Measurements from ENCODE around the gene LGI2.

The LGI2 gene

DNA sequence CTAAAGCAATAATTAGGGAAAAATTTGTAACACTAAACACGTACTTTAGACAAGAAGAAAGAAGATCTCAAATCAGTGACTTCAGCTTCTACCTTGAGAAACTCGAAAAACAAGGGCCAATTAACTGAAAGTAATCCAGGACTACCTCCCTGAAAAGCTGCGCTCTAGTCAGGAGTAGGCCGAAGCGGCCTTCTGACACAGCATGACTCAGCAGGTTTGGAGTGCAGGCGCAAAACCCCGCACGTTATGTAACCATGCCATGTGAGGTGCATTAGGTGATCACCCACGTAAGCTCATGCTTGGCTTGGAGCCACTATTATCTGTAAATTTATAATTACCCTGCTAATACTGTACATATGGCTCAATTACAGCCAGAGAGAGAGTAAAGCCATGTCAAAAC is 65.1 kb downstream of the LGI2 start:
- no peak for DNase-seq

- no peak for DNase-seq
These were observed 67.5 kb downstream of the LGI2 start for GRCh38 chr4:24963277-24963676.

DNA sequence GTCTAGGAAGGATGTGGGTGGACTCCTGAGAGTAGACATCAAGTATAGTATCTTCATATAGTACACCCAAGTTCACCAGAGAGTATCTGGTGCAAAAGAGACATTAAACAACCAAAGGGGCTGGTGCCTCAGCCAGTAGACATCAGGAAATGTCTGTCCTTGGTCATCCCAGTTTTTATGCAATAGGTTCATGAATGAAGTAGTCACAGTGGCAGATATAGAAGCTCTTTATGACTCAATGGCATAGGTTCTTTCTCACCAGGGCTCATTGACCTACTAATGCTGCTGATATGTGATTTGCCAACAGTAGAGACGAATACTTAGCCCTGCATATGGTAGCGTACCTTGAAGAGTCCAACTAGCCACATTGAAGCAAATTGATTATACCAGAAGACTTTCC is 72.9 kb downstream of the LGI2 start:
- no peak for DNase-seq

DNA sequence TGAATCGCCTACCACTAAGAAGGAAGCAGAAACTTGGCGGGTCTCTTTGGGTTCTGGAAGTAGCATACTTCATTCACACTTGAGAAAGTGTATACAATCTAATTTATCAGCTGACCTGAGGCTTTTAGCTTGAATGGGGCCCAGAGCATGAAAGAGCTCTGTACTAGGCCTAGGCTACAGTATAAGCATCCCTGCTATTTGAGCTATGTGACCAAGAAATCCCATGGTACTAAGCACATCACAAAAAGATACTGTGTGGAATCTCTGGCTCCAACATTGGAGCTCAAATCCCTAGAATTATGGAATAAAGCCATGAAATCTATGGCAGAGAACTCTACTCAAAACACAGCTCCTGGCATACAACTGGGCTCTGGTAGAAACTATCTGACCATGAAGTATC is 74.0 kb downstream of the LGI2 start:
- no peak for DNase-seq

GRCh38 chr4:24956091-24956490 is 74.7 kb downstream of the LGI2 start:
- DNase-seq, result no peak

DNA sequence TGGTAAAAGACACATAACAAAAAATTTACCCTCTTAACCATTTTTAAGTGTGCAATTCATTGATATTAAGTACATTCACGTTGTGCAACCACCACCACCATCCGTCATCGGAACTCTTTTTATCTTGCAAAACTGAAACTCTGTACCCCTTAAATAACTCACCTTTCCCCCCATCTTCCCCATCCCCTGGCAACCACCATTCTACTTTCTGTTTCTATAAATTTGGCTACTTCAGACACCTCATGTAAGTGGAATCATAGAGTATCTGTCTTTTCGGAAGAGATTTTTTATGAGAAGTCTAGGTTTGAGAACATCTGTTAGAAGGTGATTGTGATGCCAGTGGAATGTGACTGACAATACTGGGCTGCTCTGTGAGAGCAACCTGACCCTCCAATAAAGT is 78.1 kb downstream of the LGI2 start:
- no peak for DNase-seq

DNA sequence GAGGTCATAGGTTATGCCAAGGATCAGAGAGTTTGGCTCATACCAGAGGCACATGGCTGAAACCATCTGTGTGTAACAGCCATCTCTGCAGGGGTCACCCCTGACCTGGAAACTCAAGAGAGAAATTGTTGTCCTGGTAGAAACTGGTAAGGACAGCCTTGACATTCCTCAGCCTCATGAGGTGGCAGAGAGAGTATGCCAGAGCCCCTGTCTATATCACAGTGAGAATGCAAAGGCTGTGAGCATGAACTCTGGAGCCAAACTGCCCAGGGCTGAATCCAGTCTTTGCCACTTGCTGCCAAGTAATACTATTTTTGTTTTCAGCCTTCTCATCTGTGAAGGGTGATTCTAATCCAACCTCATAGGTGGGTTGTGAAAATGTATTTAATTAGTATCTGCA is 80.8 kb downstream of the LGI2 start:
- DNase-seq, result no peak
